Middle frontal gyrus (tissue), 1 donor: ENCODE results near the gene CPN2.
A peak's percentile ranks its signal among the peaks of the same experiment; 100 is the strongest.

Experiments
- DNase-seq: peaks from one replicate; pipeline ENCODE4 v3.0.0-alpha.2; 2015; ENCODE audit warnings: low spot score; ENCODE audit errors: extremely low spot score

CPN2 gene

GRCh38 chr3:194328942-194329582 is 22.1 kb downstream of the CPN2 start:
- DNase-seq: no peak

- no peak for DNase-seq
Measured at GRCh38 chr3:194328053-194328657, 23.0 kb downstream of the CPN2 start.

DNA sequence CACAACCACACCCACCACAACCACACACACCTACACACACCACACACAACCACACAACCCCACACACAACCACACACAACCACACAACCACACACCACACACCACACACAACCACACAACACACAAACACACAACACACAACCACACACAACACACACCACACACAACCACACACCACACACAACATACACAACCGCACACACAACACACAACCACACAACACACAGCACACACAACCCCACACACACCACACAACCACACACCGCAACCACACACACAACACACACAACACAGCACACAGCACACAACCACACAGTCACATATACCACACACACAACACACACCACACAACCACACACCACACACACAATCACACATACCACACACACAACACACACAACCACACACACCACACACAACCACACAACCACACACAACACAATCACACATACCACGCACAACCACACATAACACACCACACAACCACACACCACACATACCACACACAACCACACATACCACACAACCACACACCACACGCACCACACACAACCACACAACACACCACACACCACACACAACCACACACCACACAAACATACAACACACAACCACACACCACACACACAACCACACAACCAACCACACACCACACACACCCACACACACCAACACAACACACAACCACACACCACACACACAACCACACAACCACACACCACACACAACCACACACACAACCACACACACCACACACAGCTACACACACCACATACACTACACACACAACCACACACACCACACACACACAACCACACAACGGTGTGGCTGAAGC is 23.7 kb downstream of the CPN2 start:
- no peak for DNase-seq

DNA sequence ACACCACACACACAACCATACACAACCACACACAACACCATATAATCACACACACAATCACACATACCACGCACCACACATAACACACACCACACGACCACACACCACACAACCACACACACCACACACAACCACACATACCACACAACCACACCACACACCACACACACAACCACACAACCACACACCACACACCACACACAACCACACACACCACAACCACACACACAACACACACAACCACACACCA is 24.2 kb downstream of the CPN2 start:
- no peak for DNase-seq

DNA sequence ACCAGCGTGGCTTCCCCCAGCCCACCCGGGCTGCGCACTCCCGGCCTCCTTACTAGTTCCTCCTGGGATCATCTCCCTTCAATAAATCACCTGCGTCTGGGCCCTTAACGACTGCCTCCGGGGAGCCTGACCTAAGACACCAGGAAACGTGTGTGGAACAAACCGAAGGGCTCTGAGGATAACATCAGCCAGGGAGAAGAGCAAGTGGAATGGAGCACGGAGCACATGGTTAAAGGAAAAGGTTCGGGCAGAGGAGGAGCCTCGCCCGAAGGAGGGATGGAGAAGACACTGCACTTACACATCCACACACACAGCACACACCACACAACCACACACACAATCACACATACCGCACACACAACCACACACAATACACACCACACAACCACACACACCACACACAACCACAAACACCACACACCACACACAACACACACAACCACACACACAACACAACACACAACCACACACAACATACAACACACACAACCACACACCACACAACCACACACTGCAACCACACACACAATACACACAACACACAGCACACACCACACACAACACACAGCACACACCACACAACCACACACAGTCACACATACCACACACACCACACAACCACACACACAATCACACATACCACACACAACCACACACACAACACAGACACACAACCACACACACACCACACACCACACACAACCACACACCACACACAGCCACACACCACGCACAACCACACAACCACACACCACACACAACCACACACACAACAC is 24.7 kb downstream of the CPN2 start:
- DNase-seq: no peak

- no peak for DNase-seq
Measured at GRCh38 chr3:194325424-194326153, 25.5 kb downstream of the CPN2 start.

DNA sequence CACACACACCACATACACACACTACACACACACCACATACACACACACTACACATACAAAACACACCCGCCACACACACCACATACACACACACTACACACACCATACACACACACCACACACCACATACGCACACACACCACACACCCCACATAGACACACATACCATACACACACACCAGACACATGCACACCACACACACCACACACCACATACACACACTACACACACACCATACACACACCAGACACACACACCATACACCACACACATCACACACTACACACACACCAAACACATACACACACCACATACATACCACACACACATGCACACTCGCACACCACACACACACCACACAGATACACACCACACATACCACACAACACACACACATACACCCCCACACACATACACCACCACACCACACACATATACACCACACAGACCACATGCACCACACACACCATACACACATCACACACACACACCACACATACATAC is 26.3 kb downstream of the CPN2 start:
- no peak for DNase-seq

GRCh38 chr3:194323785-194324735 is 27.1 kb downstream of the CPN2 start:
- DNase-seq: no peak

DNA sequence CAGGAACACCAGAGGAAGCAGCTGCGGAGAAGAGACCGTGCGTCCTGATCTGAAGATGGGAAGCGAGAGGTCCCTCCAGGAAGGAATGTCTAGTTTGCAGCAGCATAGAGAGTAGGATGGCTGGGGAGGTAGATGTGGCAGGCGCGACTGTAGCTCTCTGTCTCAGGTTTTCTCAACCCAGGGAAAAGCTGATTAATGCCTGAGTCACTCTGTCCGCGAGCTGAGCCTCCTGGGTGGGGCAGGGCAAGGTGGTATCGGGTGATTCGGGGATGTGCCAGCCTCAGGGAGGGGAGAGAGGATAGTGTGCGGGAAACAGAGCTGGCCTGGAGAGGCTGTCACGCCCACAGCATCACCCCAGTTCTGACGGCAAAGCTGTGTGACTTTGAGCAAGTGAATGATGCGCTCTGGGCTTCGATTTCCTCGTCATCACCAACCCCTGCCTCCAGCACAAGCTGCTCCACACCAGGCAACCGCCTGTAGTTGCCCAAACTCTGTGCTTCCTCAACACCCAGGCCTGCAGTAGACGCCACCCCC is 28.4 kb downstream of the CPN2 start:
- no peak for DNase-seq

GRCh38 chr3:194321693-194322640 is 29.2 kb downstream of the CPN2 start:
- no peak for DNase-seq

DNA sequence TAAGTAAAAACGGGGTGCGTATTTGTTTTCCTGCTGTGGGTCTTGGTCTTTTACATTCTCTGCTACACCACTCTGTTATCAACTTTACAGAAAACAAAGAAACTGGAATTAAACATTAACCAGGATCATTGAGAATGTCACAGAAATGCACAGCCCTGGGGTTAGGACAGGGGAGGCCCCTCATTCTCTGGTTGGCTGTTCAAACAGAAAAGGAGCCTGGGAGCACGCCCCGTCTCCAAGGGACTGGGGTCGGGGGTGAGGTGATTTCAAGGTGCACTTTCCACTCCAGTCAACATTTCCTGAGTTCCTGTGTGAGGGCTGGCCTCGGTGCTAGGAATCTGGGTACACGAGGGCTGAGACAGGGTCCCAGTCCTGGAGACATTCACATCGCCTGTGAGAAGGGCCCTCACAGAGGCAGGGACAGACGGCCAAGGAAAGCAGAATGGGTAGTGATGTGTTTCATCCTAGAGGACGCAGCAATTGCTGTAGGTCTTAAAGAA is 30.3 kb downstream of the CPN2 start:
- DNase-seq: no peak

GRCh38 chr3:194320100-194320499 is 31.0 kb downstream of the CPN2 start:
- DNase-seq: no peak

DNA sequence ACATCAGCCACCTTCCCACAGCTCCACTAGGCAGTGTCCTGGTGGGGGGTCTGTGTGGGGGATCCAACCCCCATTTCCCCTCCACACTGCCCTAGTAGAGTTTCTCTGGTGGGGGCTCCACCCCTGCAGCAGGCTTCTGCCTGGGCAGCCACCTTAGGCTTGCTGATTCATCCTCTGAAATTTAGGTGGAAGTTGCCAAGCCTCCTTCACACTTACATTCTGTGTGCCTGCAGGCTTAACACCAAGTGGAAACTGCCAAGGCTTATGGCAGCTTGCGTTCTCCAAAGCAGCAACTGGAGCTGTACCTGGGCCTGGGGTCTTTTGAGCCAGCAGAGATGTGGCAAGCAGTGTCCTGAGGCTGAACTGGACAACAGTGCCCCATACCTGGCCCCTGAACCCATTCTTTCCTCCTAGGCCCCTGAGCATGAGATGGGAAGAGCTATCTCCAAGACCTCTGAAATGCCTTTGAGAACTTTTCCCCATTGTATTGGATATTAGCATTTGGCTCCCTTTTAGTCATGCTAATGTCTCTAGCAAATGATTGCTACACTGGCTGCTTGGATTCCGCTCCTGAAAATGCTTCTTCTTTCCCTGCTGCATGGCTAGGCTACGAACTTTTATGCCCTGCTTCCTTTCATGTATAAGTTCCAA is 32.5 kb downstream of the CPN2 start:
- no peak for DNase-seq

GRCh38 chr3:194316918-194317317 is 34.2 kb downstream of the CPN2 start:
- DNase-seq: no peak

- DNase-seq: no peak
Measured at GRCh38 chr3:194315965-194316361, 35.2 kb downstream of the CPN2 start.

- DNase-seq: peak; percentile 71
Measured at GRCh38 chr3:194315088-194315964, 35.8 kb downstream of the CPN2 start.
